ENCODE results near the gene PNPLA6. TPM values are rescaled to one million over a fixed set of nuclear protein-coding genes. Genes with fewer than 3 reads are reported as not detected.

PNPLA6 gene
- total RNA-seq, 1 donor from 2014 or later: 82.0 TPM

DNA sequence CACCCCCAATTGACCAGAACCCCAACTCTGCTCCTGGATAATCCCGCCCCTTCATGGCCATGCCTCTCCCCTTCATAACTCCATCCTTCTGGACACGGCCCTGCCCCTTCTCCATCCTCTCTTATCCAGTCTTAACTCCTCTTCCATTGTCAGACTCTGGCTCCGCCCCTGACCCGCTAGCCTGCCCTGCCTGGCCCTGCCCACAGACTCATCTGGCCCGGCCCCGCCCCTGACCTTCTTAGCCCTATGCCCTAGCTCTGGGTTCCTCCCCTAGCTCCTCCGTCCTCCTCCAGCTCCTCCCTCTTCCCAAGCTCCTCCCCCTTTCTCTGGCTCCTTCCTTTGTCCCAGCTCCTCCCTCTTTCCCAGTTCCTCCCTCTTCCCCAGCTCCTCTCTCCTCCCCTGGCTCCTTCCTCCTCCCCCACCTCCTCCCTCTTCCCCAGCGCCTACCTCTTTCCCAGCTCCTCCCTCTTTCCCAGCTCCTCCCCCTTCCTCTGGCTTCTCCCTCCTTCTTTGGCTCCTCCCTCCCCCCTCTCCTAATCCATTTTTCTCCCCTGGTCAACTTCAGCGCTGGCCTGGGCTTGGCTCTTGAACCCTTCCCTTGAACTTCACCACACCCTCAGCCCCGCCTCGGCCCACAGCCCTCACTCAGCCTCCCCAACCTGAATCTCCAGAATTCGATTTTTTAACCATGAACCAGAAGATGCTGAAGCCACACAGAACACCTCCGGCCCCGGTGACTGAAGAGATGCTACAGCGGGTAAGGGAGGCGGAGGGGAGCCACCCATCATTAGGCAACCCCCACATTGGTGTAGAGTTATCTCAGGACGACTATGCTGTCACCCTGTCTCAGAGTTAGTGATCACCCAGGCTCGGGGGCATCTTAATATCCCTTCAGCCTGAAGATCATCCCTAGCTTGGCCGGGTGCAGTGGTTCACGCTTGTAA lies 28.9 kb upstream of the PNPLA6 start:
- TF ChIP-seq, protein P1, sequence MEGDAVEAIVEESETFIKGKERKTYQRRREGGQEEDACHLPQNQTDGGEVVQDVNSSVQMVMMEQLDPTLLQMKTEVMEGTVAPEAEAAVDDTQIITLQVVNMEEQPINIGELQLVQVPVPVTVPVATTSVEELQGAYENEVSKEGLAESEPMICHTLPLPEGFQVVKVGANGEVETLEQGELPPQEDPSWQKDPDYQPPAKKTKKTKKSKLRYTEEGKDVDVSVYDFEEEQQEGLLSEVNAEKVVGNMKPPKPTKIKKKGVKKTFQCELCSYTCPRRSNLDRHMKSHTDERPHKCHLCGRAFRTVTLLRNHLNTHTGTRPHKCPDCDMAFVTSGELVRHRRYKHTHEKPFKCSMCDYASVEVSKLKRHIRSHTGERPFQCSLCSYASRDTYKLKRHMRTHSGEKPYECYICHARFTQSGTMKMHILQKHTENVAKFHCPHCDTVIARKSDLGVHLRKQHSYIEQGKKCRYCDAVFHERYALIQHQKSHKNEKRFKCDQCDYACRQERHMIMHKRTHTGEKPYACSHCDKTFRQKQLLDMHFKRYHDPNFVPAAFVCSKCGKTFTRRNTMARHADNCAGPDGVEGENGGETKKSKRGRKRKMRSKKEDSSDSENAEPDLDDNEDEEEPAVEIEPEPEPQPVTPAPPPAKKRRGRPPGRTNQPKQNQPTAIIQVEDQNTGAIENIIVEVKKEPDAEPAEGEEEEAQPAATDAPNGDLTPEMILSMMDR (IDR thresholded peaks at IDR 0.05; ENCODE audit: partially characterized antibody, unreplicated experiment): no peak
- Mint-ChIP-seq H3K36me3 (ENCODE audit: unreplicated experiment) (no peaks in the 10 kb centered on the region), H3K27ac (ENCODE audit: unreplicated experiment) (peak overlapping the region; percentile 59), H3K9me3 (ENCODE audit: unreplicated experiment) (no peaks in the 10 kb centered on the region), H3K4me3 (ENCODE audit: unreplicated experiment) (peak overlapping the region; percentile 7), H3K27me3 (ENCODE audit: unreplicated experiment) (peaks cover 6% of the 10 kb centered on the region), H3K4me1 (ENCODE audit: low read depth, unreplicated experiment) (no peaks in the 10 kb centered on the region)
- peak; percentile 91 for DNase-seq

DNA sequence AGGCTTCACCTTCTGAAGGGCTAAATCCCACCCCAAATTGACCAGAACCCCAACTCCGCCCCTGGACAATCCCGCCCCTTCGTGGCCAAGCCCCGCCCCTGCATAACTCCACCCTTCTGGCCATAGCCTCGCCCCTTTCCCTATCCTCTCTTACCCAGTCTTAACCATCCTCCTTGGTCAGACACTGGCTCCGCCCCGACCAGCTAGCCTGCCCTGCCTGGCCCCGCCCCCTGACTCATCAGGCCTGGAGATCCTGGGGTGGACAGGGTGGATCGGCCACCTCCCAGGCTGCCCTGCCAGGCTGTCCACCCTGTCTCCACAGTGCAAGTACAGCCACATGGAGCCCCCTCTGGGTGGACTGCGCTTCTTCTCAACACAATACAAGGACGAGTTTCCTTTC lies 27.6 kb upstream of the PNPLA6 start:
- DNase-seq: peak; percentile 75
- TF ChIP-seq, protein P1 (IDR thresholded peaks at IDR 0.05; ENCODE audit: partially characterized antibody, unreplicated experiment): no peak
- Mint-ChIP-seq H3K4me1 (ENCODE audit: low read depth, unreplicated experiment) (no peaks in the 10 kb centered on the region), H3K27ac (ENCODE audit: unreplicated experiment) (no peak overlapping the region), H3K4me3 (ENCODE audit: unreplicated experiment) (no peak overlapping the region), H3K36me3 (ENCODE audit: unreplicated experiment) (no peaks in the 10 kb centered on the region), H3K27me3 (ENCODE audit: unreplicated experiment) (peaks cover 6% of the 10 kb centered on the region), H3K9me3 (ENCODE audit: unreplicated experiment) (no peaks in the 10 kb centered on the region)

DNA sequence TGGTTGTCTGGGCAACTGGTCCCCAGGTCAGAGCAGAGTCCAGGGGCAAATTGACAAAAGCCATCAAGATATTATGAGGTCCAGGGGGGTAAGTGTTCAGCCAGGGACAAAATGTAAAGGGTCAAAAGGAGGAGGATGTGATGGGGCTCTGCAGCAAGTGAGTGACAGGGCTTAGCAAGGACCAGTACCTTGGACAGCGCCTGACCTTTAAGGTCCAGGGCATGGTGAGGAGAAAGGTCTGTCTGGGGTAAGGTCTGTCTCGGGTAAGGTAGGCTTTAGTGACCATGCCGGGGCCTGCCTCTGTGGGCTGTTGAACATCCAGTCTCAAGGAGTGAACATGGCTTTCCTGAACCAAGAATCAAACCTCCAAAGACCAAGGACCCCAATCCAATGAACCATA lies 25.9 kb upstream of the PNPLA6 start:
- peaks cover 2% of the 10 kb centered on the region for H3K9me3 Mint-ChIP-seq (ENCODE audit: unreplicated experiment)
- DNase-seq: no peak
- H3K27ac Mint-ChIP-seq (ENCODE audit: unreplicated experiment): no peak overlapping the region
- H3K27me3 Mint-ChIP-seq (ENCODE audit: unreplicated experiment): peaks cover 9% of the 10 kb centered on the region
- peaks cover 3% of the 10 kb centered on the region for H3K4me1 Mint-ChIP-seq (ENCODE audit: low read depth, unreplicated experiment)
- TF ChIP-seq, protein P1 (IDR thresholded peaks at IDR 0.05; ENCODE audit: partially characterized antibody, unreplicated experiment): no peak
- no peaks in the 10 kb centered on the region for H3K36me3 Mint-ChIP-seq (ENCODE audit: unreplicated experiment)
- no peak overlapping the region for H3K4me3 Mint-ChIP-seq (ENCODE audit: unreplicated experiment)

DNA sequence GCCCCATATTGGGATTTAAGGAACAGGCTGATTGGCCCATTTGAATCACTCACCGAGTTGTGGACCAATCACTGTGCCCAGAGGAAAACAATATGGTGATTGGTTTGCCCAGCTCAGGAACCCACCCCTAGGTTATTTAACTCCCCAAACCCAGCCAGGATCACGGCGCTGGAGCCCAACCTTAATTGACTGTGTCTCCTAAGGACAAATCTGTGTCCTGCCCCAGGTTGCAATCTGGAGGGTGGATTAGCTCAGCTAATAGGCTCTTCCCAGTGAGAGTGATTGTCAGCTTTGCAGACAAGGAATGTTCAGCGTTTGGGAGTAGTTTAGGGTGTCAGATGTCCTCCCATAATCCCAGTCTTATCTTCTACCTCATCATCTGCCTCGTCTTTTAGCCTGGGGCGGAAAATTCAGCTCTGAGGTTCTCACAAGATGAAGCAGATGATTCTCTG lies 23.1 kb upstream of the PNPLA6 start:
- Mint-ChIP-seq H3K27ac (ENCODE audit: unreplicated experiment) (no peak overlapping the region), H3K4me1 (ENCODE audit: low read depth, unreplicated experiment) (peaks cover 13% of the 10 kb centered on the region), H3K36me3 (ENCODE audit: unreplicated experiment) (no peaks in the 10 kb centered on the region), H3K9me3 (ENCODE audit: unreplicated experiment) (peaks cover 10% of the 10 kb centered on the region), H3K4me3 (ENCODE audit: unreplicated experiment) (no peak overlapping the region), H3K27me3 (ENCODE audit: unreplicated experiment) (peaks cover 19% of the 10 kb centered on the region)
- TF ChIP-seq, protein P1 (IDR thresholded peaks at IDR 0.05; ENCODE audit: partially characterized antibody, unreplicated experiment): no peak
- no peak for DNase-seq
